Smooth muscle cell of the umbilical artery (primary cell): ENCODE data around the gene GTF2F2. TPM values are rescaled to one million over a fixed set of nuclear protein-coding genes. Genes with fewer than 3 reads are reported as not detected.

Source experiments
- total RNA-seq: library from RNA; depleted of rRNA; stranded (reverse); fragments of >200 nt; gene quantifications from 2 replicates; pipeline ENCODE4 v1.2.3, GENCODE V29; 2014

Gene GTF2F2
- total RNA-seq: 21.7 and 26.5 TPM in 2 replicates

DNA sequence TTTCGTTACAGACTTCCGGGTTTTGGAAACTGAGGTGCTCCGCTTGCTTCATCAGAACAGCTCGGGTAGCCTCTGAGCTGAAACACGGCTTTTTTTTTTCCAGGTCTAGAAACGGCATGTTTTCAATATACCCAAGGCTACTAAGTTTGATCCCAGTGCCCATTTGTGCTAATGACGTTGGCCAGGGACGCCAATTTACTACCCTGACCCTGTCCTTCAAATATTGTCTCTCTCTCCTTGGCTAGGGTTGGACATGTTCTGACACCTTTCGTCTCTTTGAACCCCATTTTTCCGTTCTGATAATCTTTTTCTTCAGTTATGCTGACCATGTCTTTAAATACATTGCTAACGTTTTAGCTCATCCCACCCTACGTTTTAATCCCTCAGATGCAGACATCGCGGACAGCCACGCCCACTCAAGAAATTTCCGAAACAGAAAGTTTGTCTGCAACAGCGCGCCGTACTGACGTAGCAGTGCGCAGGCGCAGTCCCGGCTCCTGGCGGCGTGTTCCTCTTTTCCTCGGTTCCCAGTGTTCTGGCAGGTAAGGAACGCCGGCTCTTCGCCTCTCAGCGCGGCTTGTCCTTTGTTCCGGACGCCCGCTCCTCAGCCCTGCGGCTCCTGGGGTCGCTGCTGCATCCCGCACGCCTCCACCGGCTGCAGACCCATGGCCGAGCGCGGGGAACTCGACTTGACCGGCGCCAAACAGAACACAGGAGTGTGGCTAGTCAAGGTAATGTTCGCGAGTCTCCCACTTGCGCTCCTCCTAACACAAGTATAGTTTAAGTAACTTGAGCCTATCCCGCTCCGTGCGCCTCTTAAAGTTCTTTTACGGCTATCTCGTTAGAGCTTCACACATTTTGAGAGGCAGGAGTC is at the start of gene GTF2F2:
Gene GTF2F2, plus strand, starts transcription at position 520 of the 874 bp plus-strand sequence. Its CDS starts 146 bp downstream, at position 666.

DNA sequence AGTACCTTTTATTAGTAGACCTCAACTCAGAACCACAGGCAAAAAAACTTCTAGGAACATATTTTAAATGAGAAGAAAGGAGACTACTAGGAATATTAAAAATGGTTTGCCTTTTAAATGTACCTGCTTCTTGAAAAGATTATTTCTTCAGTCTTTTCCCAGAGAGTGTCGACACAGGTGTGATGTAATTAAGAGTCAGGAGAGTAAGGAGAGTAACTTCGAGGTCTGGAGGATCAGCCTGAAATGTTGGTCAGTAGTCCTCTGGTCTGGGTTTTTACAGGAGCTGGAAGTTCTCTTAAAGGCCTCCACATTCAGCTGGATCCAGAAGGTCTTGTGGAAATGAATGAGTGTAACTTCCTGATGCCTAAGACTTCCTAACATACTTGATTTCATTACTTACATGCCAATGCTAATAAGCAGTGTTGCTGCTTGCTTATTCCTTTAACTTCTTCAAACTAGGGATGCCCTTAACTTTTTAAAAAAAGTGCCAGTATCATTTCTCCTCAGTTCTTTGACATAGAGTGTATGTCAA is 80.5 kb downstream of the GTF2F2 start, which contains the start of gene KCTD4:
Gene KCTD4, minus strand, starts transcription at position 345 of the 532 bp plus-strand sequence. CDS start 6,478 bp downstream, outside the sequence.

Other genes with a start within 250 kb of the GTF2F2 start
- 2.4 and 5.0 TPM in 2 replicates for gene NUFIP1, start 131.0 kb upstream of the GTF2F2 start, total RNA-seq
- 27.0 and 35.2 TPM in 2 replicates for gene GPALPP1, start 131.0 kb upstream of the GTF2F2 start, total RNA-seq
- 0.59 and 0.74 TPM in 2 replicates for gene KCTD4, start 80.5 kb downstream of the GTF2F2 start, total RNA-seq
- 1,962 and 4,472 TPM in 2 replicates for gene TPT1, start 220.7 kb downstream of the GTF2F2 start, total RNA-seq